Left lung (tissue), 10 donors: ENCODE measurements around the gene PHF1. TPM values are rescaled to one million over a fixed set of nuclear protein-coding genes. Genes with fewer than 3 reads are reported as not detected.

ENCODE experiments used
- ATAC-seq: fragments of 200-7000 bp; cut with Tn5 transposase; one replicate; pipeline ENCODE4 v1.9.1; 2020; ENCODE audit warnings: moderate library complexity
- DNase-seq, 4 donors: peaks; one replicate each; pipeline ENCODE4 v3.0.0-alpha.2; 2013 to 2020
- H3K27ac ChIP-seq, 2 donors: fragments of 200-600 bp; sonication (generic) in 1 of 2; one replicate each; pipeline versions ENCODE4 v1.5.0 to v1.8.0; 2020 to 2021
- H3K27me3 ChIP-seq, 2 donors: fragments of 200-600 bp; sonication (generic) in 1 of 2; one replicate each; pipeline versions ENCODE4 v1.5.0 to v1.8.0; 2020 to 2021
- H3K36me3 ChIP-seq, 2 donors: fragments of 200-600 bp; sonication (generic) in 1 of 2; one replicate each; pipeline versions ENCODE4 v1.5.0 to v1.8.0; 2020 to 2021
- H3K4me1 ChIP-seq, 2 donors: fragments of 200-600 bp; one replicate each; pipeline ENCODE4 v1.8.0; 2021
- H3K4me3 ChIP-seq, 2 donors: fragments of 200-600 bp; sonication (generic) in 1 of 2; one replicate each; pipeline versions ENCODE4 v1.5.0 to v1.8.0; 2020 to 2021; ENCODE audit warnings: mild to moderate bottlenecking in 1 of 2
- H3K9me3 ChIP-seq, 2 donors: fragments of 200-600 bp; sonication (generic) in 1 of 2; one replicate each; pipeline versions ENCODE4 v1.5.0 to v1.8.0; 2020 to 2021
- intact Hi-C, 2 donors: fragments of 100-400 bp; cut with DNase I; formaldehyde crosslinking; loops; one replicate each; pipeline versions ENCODE4 v1.11.2 to v1.14.2; 2022
- polyA plus RNA-seq, 6 donors: library from polyadenylated mRNA; unstranded; fragments of 120-200 nt; gene quantifications; one replicate each; pipeline ENCODE4 v1.2.1, GENCODE V29; 2013; ENCODE audit not compliant: insufficient read length in 6 of 6
- total RNA-seq, 2 donors: library from RNA; stranded (reverse); fragmentation: NEBNext Ultra II Directional; extraction: Animal tissue kit (Norgen Biotek cat#: 25700); gene quantifications; one replicate each; pipeline ENCODE4 v1.2.1, GENCODE V29; 2021
- TF ChIP-seq, protein P1 (sequence below), 2 donors: fragments of 200-600 bp; sonication (generic) in 1 of 2; IDR thresholded peaks; one replicate each; pipeline versions ENCODE4 v1.5.0 to v1.8.0; 2021; ENCODE audit warnings: antibody characterized with exemption in 2 of 2
- donor health status: DM: no; HTN: yes; CAD: no.
- donor health status: DM: no; HTN: no; CAD: no.

Gene PHF1
- total and polyA plus RNA-seq, 8 donors: 43.4 to 91.9 (median 68.4) TPM

DNA sequence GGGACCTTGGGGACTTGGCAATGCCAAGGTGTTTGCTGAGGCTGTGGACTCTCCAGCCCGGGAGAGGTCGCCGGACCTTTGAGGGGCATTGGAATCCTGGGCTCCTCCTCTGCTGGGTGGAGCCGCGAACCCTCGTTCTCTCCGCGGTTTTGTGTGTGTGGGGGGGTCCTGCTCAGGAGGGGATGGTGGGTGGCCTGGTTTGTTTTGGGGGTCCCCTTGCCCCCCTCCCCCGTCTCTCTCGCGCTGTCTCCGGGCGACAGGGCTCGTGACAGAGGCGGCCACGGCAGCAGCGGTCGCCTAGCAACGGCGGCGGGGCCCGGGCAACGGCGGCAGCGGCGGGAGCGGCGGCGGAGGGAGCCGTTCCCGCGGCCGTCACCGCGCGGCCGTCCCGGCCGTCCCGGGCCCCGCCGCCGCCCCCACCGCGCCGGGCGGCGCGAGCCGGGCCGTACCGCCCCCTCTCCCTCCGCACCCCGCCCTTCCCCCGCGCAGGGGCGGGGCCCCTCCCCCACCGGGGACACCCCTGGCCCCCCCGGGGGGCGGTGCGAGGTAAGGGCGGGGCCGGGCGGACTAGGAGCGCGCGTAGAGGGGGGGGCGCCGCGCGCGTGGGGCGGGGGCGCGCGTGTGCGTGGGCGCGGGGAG is 16.9 kb downstream of the PHF1 start:
- Histone ChIP-seq H3K36me3 (no peaks in the 10 kb centered on the region), H3K9me3 (no peaks in the 10 kb centered on the region), H3K4me3 (peak overlapping the region; percentile 47 to 62), H3K4me1 (peaks cover 14 to 72% of the 10 kb centered on the region in 2 donors), H3K27ac (peak overlapping the region; percentile 62 to 65), H3K27me3 (no peaks in the 10 kb centered on the region)
- TF ChIP-seq, protein P1, sequence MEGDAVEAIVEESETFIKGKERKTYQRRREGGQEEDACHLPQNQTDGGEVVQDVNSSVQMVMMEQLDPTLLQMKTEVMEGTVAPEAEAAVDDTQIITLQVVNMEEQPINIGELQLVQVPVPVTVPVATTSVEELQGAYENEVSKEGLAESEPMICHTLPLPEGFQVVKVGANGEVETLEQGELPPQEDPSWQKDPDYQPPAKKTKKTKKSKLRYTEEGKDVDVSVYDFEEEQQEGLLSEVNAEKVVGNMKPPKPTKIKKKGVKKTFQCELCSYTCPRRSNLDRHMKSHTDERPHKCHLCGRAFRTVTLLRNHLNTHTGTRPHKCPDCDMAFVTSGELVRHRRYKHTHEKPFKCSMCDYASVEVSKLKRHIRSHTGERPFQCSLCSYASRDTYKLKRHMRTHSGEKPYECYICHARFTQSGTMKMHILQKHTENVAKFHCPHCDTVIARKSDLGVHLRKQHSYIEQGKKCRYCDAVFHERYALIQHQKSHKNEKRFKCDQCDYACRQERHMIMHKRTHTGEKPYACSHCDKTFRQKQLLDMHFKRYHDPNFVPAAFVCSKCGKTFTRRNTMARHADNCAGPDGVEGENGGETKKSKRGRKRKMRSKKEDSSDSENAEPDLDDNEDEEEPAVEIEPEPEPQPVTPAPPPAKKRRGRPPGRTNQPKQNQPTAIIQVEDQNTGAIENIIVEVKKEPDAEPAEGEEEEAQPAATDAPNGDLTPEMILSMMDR (IDR thresholded peaks at IDR 0.05): no peak
- intact Hi-C loops: no loop called here
- peak in 2 of 4 donors; percentile 60 to 92 for DNase-seq
- ATAC-seq: peak; percentile 2

DNA sequence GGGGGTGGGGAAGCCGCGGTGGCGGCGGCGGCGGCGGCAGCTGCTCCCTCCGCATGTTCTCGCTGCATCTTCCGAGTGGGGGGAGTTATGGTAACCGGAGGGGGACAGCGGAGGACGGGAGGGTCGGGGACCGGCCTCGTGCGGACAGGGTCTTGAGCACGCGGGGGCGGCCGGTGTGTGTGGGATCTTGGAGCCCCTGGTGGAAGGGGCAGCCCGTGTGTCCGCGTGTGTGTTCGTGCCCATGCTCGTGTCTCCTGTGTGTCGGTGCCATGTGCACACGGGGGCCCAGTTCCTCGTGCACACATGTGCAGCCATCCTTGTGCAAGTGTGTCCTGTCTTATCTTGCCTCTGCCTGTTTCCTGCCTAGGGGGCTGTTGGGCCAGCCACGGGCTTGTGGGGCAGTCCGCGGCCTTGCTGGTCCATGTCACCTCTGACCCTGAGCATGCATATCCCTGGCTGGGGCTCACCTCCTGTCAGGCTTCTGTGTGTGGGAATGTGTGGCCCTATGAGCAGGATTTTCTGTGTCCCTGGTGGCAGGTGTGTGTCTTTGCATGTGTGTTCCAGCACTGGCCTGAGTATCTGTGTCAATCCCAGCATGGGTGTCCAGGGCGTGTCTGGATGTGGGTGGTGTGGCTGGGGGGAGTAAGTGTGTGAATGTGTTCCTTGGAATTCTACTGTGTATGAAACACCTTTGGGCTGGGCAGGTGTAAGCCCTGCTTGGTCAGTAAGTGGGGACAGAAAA is 17.6 kb downstream of the PHF1 start:
- TF ChIP-seq, protein P1 (IDR thresholded peaks at IDR 0.05): peak in 1 of 2 donors; percentile 40
- DNase-seq: no peak
- H3K9me3 ChIP-seq: no peaks in the 10 kb centered on the region
- H3K27ac ChIP-seq: peak overlapping the region; percentile 51 to 62
- H3K27me3 ChIP-seq: no peaks in the 10 kb centered on the region
- H3K4me1 ChIP-seq: peaks cover 14 to 72% of the 10 kb centered on the region in 2 donors
- intact Hi-C loops: no loop called here
- H3K36me3 ChIP-seq: no peaks in the 10 kb centered on the region
- ATAC-seq: no peak
- peak overlapping the region; percentile 11 to 62 for H3K4me3 ChIP-seq

DNA sequence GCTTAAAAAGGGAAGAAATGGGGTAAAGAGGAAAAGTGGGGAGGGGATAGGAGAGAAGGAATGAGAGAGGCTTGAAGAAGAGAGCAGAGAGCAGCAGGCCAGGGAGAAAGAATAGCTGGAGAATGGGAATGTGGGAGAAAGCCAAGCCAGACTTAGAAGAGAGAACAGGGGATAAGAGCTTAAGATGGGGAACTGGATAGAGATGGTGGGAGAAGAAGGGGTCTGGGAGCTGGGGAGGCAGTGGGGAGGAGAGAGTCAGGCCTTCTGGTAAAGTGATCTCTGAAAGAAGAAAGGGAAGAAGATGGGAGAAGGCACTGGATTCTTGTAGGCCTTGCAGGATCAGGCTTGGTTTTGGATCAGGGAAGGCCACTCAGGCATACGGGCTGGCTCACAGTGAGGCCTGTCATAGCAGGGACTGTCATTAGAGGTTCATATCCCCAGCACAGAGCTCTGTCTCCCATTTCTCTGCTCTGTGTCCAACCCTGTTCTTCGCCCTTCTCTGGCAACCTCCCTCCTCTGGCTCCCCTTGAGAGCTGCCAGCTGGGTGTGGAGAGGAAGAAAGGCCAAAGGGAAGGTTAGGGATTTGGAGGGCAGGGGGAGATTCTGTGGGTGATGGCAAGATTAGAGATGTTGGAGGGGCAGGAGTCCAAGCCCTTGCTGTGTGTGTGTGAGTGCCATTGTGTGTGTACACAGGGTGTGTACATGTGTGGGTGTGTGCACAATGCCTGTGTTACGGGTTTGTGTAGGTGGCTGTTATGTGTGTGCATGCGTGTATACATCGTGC is 18.3 kb downstream of the PHF1 start:
- Histone ChIP-seq H3K4me1 (peaks cover 14 to 71% of the 10 kb centered on the region in 2 donors), H3K36me3 (no peaks in the 10 kb centered on the region), H3K9me3 (no peaks in the 10 kb centered on the region), H3K4me3 (no peak overlapping the region), H3K27ac (peak overlapping the region in 1 of 2 donors; percentile 51), H3K27me3 (no peaks in the 10 kb centered on the region)
- intact Hi-C loops: no loop called here
- ATAC-seq (no peak), DNase-seq (no peak)
- TF ChIP-seq, protein P1 (IDR thresholded peaks at IDR 0.05): no peak

DNA sequence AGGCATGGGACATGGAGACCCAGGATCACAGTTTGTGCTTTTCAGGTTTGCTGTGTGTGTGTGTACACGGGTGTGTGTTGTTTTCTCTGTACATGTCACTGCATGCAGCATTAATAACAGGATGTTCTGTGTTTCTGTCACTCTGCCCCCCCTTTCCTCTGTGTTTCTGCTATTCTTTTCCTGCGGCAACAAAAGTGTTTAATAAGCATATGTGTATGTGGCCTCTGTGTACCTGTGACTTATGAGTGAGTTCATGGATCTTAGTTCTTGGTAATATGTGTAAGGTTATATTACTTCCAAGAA is 18.9 kb downstream of the PHF1 start:
- Histone ChIP-seq H3K27me3 (no peaks in the 10 kb centered on the region), H3K9me3 (no peaks in the 10 kb centered on the region), H3K4me1 (peaks cover 12 to 66% of the 10 kb centered on the region in 2 donors), H3K36me3 (no peaks in the 10 kb centered on the region), H3K4me3 (no peak overlapping the region), H3K27ac (peak overlapping the region in 1 of 2 donors; percentile 51)
- intact Hi-C loops: no loop called here
- TF ChIP-seq, protein P1 (IDR thresholded peaks at IDR 0.05): no peak
- DNase-seq (no peak), ATAC-seq (no peak)

DNA sequence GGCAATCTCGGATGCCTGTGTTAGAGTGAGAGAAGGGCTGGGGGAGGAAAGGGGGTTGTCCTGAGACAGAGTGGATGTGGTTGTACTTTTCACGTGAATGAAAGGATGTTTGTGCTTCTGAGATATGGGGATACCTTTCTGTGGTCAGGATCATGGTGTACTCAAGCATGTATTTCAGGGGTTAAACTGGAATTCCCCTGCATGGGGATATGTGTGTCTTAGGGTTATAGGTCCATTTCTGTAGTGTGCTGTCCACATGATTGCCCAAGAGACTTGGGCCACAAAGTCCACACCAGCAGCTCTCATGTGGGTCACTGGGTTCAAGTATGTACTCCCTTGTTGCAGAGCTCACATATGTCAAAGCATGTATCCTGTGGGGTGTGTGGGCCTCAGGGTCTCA is 19.5 kb downstream of the PHF1 start:
- no peaks in the 10 kb centered on the region for H3K27me3 ChIP-seq
- no peak for ATAC-seq
- no peak for DNase-seq
- no peak overlapping the region for H3K27ac ChIP-seq
- no peaks in the 10 kb centered on the region for H3K9me3 ChIP-seq
- TF ChIP-seq, protein P1 (IDR thresholded peaks at IDR 0.05): no peak
- no peak overlapping the region for H3K4me3 ChIP-seq
- H3K4me1 ChIP-seq: peaks cover 9 to 60% of the 10 kb centered on the region in 2 donors
- intact Hi-C loops: no loop called here
- H3K36me3 ChIP-seq: peaks cover 0 to 4% of the 10 kb centered on the region in 2 donors
